ENCODE data around the gene GLI2.

Gene GLI2

GRCh38 chr2:120771781-120772208 is 36.1 kb downstream of the GLI2 start:
- DNase-seq: no peak

DNA sequence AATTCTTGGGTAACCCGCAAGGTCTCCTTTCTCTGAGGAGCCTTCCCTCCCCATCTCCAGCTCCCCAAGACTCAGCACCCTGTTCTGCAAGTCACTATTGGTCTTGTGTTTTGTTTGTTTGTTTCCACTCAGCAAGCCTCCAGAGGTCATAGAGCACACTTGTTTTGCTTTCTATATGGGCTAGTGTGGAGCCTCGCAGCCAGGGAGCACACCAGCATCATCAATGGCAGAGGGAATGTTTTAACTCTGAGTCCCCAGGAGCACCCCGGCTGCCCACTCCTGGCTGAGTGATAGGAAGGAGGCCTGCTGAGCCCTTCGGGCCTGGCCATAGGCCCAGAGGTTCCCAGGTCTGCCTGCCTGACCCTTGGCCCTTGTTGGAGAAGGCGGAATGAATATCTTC is 36.6 kb downstream of the GLI2 start:
- DNase-seq: no peak

GRCh38 chr2:120773186-120773800 is 37.6 kb downstream of the GLI2 start:
- DNase-seq: no peak

DNA sequence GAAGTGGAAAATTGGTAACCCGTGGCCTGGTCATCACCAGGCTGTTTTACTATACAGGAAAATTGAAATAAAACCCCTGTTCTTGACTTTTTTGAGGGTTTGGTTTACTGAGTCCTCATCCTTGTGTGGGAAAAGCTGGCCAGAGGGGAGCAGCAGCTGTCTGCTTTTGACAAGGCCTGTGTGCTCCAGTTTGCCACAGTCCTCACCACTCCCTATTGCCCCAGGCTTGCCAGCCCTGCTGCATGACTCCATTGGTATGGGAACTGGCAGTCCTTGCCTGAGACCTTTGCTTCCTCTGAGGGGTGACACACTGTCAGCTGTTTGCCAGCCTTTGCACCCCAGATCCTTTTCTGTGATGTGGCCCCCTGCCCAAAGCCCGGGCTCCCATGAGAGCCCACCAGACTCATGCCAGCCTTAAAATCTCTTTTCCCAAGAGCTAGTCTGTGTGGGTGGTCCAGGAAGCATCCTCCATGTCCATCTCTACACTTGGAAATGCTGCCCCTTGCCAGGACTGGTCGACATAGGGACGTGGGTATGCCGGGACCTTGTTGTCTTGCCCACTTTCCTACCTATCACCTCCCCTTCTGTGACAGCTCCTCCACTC is 39.0 kb downstream of the GLI2 start:
- no peak for DNase-seq

DNA sequence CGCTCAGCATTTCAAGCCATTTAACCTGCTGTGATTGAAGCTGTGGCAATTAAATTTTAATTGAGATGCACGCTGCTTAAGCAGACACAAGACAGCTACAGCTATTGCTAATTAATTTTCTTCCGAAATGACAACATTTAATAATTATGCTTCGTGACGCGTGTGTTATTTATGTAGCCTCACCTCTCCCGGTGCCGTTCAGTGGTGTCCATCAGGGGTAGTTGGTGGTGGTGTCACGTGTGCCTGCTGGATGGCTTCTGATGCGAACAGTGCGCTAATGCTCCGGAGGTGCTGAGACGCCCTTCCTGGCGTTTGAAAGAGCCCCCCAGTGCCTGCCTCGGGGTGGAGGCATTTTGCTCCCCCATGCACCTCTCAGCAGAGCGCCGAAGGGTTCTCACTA is 39.5 kb downstream of the GLI2 start:
- no peak for DNase-seq

DNA sequence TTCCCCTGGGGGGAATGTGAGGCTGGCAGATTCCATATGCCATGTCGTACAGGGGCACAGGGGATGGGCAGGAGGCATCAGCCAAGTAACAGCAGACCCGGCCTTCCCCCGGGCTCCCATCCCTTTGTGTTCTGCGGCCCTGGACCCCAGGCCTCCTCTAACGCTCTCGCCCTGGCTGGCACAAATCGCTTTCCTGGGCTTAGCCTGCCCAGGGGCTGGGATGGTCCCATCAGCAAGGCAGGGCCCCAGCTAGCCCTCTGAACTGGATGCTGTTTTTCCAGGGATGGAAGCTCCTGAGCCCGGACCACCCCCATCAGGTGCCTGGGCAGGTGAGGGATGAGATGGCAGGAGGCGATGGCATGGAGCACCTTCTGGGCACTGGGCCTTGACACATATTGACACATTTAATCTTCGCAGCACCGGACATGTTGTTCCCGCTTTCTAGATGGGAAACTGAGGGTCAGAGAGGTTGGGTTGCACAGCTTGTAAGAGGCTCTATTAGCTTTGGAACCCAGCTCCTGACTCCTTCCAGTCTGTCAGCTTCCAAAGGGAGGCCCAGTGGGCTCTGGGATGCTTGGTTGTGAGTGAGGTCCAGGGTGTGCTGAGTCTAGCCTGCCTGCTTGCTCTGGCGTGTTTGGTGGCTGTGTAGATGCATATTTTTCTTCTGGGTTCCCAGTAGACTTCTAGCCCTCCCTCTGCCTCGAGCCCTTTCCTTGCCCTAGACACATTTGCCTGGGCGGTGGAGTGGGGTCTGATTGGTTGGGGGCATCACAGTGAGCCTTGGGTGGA is 40.3 kb downstream of the GLI2 start:
- no peak for DNase-seq

- DNase-seq: no peak
Measured at GRCh38 chr2:120776649-120777048, 41.0 kb downstream of the GLI2 start.

- no peak for DNase-seq
Measured at GRCh38 chr2:120777170-120777751, 41.6 kb downstream of the GLI2 start.

DNA sequence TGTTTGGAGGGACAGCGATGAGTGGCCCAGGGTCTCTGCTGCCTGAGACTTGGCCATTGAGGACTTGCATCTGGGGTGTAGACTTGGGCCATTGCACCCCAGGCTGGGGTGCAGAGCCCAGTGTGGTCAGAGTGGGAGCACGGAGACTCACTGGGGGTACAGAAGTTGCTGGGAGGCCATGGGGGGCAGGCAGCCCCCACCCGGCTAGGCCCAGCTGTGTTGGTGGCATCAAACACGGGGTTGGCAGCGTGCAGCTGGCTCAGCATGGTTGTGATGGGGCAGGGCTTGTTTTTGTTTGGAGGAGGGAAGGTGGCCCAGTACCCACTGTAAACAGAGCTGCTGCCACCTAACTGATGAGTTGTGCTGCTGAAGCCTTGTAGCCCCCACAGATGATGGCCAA is 42.1 kb downstream of the GLI2 start:
- DNase-seq: no peak

- no peak for DNase-seq
Measured at GRCh38 chr2:120778244-120778643, 42.6 kb downstream of the GLI2 start.

- no peak for DNase-seq
Measured at GRCh38 chr2:120779781-120780283, 44.2 kb downstream of the GLI2 start.

GRCh38 chr2:120780402-120780801 is 44.7 kb downstream of the GLI2 start:
- DNase-seq: no peak

GRCh38 chr2:120783371-120783791 is 47.7 kb downstream of the GLI2 start:
- no peak for DNase-seq

DNA sequence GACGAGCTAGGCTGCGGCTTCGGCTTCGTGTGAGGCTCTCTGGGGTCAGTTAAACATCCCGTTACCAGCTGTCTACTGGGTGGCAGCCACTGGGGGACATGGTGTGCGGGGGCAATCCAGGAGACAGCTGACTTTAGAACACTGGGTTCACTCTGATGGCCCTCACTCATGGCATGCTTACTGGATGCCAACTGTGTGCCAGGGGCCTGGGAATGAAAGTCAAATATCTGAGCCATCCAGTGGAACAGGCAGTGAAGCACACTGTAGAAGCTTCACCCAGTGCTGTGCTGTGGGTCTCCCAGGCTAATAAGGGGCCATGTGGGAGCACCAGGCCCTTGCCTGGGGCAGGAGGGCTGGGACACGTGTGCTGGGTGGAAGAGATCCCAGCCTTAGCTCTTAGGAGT is 48.3 kb downstream of the GLI2 start:
- no peak for DNase-seq

Data from stimulated activated CD4-positive, alpha-beta T cell treated with anti-CD3 and anti-CD28 coated beads, Interleukin-2, amount 100 ng/mL, for 24 hours (primary cell).